ACC112 (cell line): ENCODE measurements around the gene LOXHD1.

ENCODE experiments used
- H2AFZ ChIP-seq: fragments of 200-600 bp; sonication (generic); one replicate; pipeline ENCODE4 v1.6.0; 2017; ENCODE audit warnings: antibody characterized with exemption, low read length; ENCODE audit not compliant: unreplicated experiment
- H3K27ac ChIP-seq: fragments of 200-600 bp; sonication (generic); 2 replicates; pipeline ENCODE4 v1.5.1; 2014; ENCODE audit warnings: low read depth, mild to moderate bottlenecking, antibody characterized with exemption, low read length, moderate library complexity
- H3K27me3 ChIP-seq: fragments of 200-600 bp; sonication (generic); 2 replicates; pipeline ENCODE4 v1.6.1; 2014; ENCODE audit warnings: mild to moderate bottlenecking, antibody characterized with exemption, low read length, moderate library complexity, mixed read lengths; ENCODE audit not compliant: insufficient read depth
- H3K36me3 ChIP-seq: fragments of 200-600 bp; sonication (generic); 2 replicates; pipeline ENCODE4 v1.6.1; 2016; ENCODE audit warnings: mild to moderate bottlenecking, antibody characterized with exemption, low read length, moderate library complexity, mixed read lengths; ENCODE audit not compliant: insufficient read depth
- H3K4me1 ChIP-seq: fragments of 200-600 bp; sonication (generic); one replicate; pipeline ENCODE4 v1.6.1; 2016; ENCODE audit warnings: low read length, mixed read lengths; ENCODE audit not compliant: insufficient read depth, unreplicated experiment, control insufficient read depth
- H3K4me3 ChIP-seq: fragments of 200-600 bp; sonication (generic); 2 replicates; pipeline ENCODE4 v1.5.1; 2014; ENCODE audit warnings: mild to moderate bottlenecking, low read depth, low read length
- H3K79me2 ChIP-seq: fragments of 200-600 bp; sonication (generic); one replicate; pipeline ENCODE4 v1.6.0; 2016; ENCODE audit warnings: low read length; ENCODE audit not compliant: control insufficient read depth, unreplicated experiment, insufficient read depth

Gene LOXHD1

DNA sequence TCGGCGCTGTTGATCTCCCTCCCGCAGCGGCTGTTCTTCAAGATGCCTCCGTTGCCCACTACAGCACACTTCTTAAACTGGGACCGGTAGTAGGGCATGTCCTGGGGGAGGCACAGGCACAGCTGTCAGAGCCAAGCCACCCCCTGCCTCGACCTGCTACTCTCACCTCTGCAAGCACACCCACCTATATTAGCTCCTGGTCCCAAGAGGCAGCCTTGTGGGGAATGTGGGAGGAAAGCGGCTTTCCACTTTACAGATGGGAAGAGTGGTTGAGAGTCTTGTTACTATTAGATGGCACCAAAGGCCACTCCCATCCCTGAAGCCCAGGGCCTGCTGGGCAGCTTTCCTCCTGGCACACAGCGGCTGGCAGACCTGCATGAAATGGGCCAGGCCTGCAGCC is 29.2 kb upstream of the LOXHD1 start:
- Histone ChIP-seq H3K4me3 (no peak overlapping the region), H3K27ac (no peak overlapping the region), H3K36me3 (no peaks in the 10 kb centered on the region), H3K4me1 (no peaks in the 10 kb centered on the region), H2AFZ (no peak overlapping the region), H3K27me3 (peaks cover 4% of the 10 kb centered on the region), H3K79me2 (no peaks in the 10 kb centered on the region)

DNA sequence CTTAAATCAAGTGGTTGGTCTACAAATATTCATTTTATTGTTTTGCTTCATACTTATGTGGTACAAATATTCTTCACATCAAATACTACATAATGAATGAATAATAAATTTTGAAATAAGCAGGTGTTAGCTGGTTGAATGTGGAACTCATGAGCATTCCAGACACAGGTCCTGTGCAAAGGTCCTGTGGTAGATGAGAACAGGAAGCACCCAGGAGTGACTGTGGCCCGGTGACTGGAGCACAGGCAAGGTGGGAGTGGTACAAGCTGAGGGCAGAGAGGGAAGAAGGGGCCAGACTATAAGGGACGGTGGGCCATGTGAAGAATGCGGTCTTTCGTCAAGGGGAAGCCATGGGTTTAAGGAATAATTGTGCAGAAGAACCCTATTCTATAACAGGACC is 26.2 kb upstream of the LOXHD1 start:
- H3K79me2 ChIP-seq = no peaks in the 10 kb centered on the region
- no peak overlapping the region for H3K4me3 ChIP-seq
- no peaks in the 10 kb centered on the region for H3K4me1 ChIP-seq
- H2AFZ ChIP-seq = no peak overlapping the region
- no peak overlapping the region for H3K27ac ChIP-seq
- no peaks in the 10 kb centered on the region for H3K36me3 ChIP-seq
- H3K27me3 ChIP-seq = peaks cover 9% of the 10 kb centered on the region

DNA sequence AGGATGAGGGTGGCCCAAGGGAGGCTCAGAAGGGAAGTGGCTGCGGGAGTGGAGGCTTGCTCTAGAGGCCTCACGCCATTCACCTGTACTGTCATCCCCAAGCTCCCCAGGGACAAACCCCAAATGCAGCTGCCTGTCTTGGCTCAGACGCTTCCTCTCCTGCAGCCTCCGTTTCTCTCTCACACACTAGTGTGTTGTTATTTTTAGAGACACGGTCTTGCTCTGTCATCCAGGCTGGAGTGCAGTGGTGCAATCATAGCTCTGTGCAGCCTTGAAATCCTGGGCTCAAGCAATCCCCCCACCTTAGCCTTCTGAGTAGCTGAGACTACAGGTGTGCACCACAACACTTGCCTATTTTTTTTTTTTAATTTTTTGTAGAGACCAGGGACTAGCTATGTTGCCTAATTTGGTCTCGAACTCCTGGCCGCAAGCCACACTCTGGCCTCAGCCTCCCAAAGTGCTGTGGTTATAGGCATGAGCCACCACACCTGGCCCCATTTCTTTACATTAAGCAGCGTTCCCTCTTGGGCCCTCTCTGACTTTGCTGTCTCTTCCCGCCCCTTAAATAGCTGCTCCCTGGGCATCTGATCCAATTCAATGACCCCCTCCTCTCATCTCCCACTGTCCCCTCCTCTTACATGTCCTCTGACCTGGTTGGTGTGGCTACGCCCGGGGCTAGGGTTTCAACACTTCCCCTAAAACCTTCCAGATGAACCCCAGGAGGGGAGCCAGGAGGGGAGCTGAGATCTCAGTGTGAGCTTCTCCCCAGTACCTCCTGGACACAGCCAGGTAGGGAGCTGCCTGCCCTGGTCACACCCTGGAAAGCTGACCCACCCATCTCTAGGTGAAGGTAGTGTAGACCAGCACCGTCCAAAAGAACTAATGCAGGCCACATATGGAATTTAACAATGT is 24.0 kb upstream of the LOXHD1 start:
- H3K4me3 ChIP-seq = no peak overlapping the region
- no peaks in the 10 kb centered on the region for H3K36me3 ChIP-seq
- no peak overlapping the region for H2AFZ ChIP-seq
- no peak overlapping the region for H3K27ac ChIP-seq
- no peaks in the 10 kb centered on the region for H3K79me2 ChIP-seq
- peaks cover 4% of the 10 kb centered on the region for H3K4me1 ChIP-seq
- H3K27me3 ChIP-seq = peaks cover 15% of the 10 kb centered on the region

DNA sequence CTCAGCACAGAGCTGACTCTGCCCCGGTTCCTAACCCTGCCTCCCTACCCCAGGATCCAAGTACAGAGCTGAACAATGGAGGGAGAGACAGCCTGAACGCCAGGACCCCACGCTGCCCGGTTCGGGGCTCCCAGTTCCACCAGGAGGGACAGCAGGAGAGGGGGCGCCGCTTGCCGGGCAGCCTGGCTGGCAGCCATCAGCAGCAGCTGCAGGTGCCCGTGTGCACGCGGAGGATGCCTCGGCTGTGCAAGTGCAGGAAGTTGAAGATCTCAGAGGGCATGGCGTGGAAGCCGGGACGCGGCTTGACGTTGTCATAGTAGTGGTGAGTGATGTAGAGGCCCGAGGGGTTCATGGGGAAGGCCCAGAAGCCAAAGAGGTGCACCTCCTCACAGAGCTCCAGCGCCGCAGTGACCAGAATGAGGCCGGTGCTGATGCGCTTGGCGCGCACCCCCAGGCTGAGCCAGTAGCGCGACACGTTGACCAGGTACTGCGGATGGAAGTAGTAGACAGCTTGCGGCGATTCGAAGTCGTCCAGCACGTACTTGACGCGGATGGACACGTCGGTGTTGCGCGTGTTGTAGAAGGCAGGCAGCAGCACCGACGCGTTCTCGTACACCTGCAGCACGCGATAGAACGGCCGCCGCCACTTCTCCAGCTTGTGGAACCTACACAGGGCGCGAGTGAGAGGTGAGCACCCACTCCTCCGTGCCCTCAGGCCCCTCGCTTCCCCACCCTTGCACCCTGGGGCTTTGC is 23.0 kb upstream of the LOXHD1 start:
- Histone ChIP-seq H3K4me1 (peaks cover 4% of the 10 kb centered on the region), H3K27me3 (peaks cover 19% of the 10 kb centered on the region)

DNA sequence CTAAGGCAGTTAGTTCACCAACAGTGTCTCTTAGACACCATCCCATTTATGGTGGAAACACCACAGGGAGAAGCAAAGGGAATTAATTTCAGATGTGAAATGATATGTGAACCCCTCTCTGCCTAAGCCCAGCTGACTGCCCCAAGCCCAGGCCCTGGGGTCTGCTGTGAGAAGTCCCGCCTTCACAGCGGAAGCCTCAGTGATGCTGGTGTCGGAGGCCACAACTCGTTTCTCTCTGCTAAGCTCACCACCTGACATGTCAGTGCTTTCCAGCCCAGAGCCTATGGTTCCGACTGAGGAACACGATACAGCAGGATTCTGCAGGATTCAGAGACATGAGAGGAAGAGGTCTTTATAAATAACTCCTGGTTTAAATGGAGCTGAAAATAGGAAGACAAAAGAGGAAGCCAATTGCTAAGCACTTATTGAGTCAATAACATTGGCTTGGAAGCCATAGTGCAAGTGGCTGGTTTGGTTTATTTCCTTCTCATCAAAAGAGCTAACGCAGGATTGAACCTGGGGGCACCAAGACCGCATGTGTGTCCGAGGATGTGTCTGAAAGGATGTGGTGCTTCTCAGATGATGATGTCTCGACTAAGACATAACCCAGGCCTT is 21.9 kb upstream of the LOXHD1 start:
- peaks cover 4% of the 10 kb centered on the region for H3K4me1 ChIP-seq
- no peak overlapping the region for H2AFZ ChIP-seq

More for the DNA sequence above, 23.0 kb upstream of the LOXHD1 start:
- H3K4me3 ChIP-seq = no peak overlapping the region
- no peak overlapping the region for H3K27ac ChIP-seq
- H3K36me3 ChIP-seq = no peaks in the 10 kb centered on the region
- H2AFZ ChIP-seq = no peak overlapping the region
- no peaks in the 10 kb centered on the region for H3K79me2 ChIP-seq

DNA sequence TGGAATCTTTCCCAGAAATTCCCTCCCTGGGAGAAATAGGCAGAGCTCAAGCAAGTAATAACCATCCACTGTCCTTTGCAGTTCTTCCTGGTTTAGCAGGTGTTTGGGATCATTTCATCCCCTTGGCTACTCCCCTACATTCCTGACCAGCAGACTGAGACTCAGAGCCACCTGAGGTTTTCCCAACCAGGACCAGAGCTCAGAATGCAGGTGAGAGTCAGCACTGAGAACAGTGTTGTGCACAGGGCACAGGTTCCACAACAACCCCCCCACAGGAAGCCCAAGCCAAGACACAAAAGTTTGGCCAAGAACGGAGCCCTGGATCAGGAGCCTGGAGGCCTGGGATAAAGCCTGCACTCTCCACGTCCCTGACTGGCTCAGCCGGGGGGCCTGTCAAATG is 21.0 kb upstream of the LOXHD1 start:
- peaks cover 4% of the 10 kb centered on the region for H3K4me1 ChIP-seq
- H3K79me2 ChIP-seq = no peaks in the 10 kb centered on the region
- no peak overlapping the region for H3K27ac ChIP-seq
- no peak overlapping the region for H3K4me3 ChIP-seq
- H3K27me3 ChIP-seq = peaks cover 38% of the 10 kb centered on the region
- H2AFZ ChIP-seq = no peak overlapping the region
- no peaks in the 10 kb centered on the region for H3K36me3 ChIP-seq

More for the DNA sequence above, 21.9 kb upstream of the LOXHD1 start:
- Histone ChIP-seq H3K4me3 (no peak overlapping the region), H3K27ac (no peak overlapping the region), H3K36me3 (no peaks in the 10 kb centered on the region), H3K27me3 (peaks cover 29% of the 10 kb centered on the region), H3K79me2 (no peaks in the 10 kb centered on the region)

DNA sequence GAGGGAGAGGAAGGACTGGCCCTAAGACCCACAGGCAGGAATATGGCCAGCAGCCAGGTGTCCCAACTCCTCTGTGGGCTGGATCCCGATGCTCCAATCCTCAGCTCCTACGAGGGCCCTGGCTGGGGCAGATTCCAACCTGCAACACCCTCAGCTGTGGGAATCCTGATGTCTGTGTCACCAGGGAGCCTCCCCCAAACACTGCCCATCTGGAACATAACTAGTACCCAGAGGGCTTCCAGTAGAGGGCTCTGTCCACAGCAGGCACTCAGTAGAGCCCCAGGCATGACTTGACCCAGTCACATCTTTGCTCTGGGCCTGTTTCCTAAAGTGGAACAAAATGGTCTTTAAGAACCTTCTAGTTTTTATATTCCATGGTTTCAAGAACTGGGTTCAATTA is 20.6 kb upstream of the LOXHD1 start:
- Histone ChIP-seq H3K79me2 (no peaks in the 10 kb centered on the region), H3K4me3 (no peak overlapping the region), H3K27ac (no peak overlapping the region), H3K36me3 (no peaks in the 10 kb centered on the region), H3K27me3 (peaks cover 40% of the 10 kb centered on the region), H3K4me1 (peaks cover 4% of the 10 kb centered on the region), H2AFZ (no peak overlapping the region)

DNA sequence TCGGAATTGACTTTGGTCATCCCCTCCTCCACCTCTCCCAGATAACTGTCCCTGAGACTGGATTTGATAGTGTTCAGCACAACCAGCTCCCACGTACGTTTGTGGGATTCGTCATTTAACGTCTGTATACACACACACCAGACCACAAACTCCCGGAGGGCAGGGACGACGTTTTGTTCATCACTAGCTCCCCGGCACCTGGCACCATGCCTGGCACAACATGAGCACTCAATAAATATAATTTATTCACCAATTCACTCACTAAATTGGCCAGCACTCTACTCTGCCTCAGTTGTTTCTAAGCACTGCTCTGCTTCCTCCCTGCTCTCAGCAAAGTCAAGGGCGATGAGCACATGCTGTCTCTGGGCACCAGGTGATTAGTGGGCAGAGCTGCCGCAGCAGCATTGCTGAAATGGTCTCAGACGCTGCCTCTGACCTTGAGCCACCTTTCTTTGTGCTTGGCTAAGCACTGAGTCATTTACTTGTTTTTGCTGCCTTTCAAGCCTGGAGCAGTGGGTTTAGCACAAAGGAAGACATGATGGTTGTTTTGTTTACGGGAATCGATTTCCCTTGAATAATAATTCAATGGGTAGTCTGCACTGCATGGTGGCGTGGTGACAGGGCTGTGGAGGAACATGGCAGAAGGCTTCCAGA is 19.3 kb upstream of the LOXHD1 start:
- Histone ChIP-seq H2AFZ (no peak overlapping the region), H3K4me1 (peaks cover 4% of the 10 kb centered on the region), H3K79me2 (no peaks in the 10 kb centered on the region), H3K27me3 (peaks cover 48% of the 10 kb centered on the region), H3K27ac (no peak overlapping the region), H3K4me3 (no peak overlapping the region), H3K36me3 (no peaks in the 10 kb centered on the region)

DNA sequence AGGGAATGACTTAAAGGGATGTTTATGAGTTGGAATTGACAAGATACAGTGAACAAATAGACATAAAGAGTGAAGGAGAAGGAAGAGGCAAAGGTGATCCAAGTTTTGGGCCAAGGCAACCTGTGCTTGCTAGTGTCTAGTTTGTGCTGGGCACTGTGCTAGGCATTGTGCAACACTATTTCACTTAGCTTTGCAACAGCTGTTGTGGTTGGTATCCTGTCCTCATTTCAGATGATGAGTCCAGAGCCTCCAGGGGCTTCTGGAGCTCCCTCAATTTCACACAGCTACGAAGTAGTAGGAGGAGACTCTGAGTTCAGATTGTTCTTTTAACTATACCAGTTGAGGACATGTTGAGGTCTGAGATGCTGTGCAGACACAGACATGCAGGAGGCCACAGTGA is 18.1 kb upstream of the LOXHD1 start:
- peaks cover 59% of the 10 kb centered on the region for H3K27me3 ChIP-seq
- H3K4me3 ChIP-seq = no peak overlapping the region
- H3K36me3 ChIP-seq = no peaks in the 10 kb centered on the region
- H3K27ac ChIP-seq = no peak overlapping the region
- H3K79me2 ChIP-seq = no peaks in the 10 kb centered on the region
- peaks cover 4% of the 10 kb centered on the region for H3K4me1 ChIP-seq
- H2AFZ ChIP-seq = no peak overlapping the region
